Fibroblast of lung (primary cell): ENCODE results near the gene LGI2.

ENCODE experiments used
- EZH2 ChIP-seq: IDR thresholded peaks from 2 replicates; pipeline ENCODE4 v1.5.1; 2012; ENCODE audit warnings: low read length, control low read depth, mild to moderate bottlenecking; ENCODE audit errors: missing control alignments
- TF ChIP-seq, protein P1 (sequence below), 2 donors: IDR thresholded peaks in 1 of 2; conservative IDR thresholded peaks in 1 of 2; 1 replicate in 1 of 2; 2 replicates in 1 of 2; pipeline ENCODE4 v1.5.1; 2011 to 2012; ENCODE audit warnings: low read length in 2 of 2, control low read depth in 1 of 2, inconsistent platforms in 1 of 2, low read depth in 1 of 2, mild to moderate bottlenecking in 1 of 2

DNA sequence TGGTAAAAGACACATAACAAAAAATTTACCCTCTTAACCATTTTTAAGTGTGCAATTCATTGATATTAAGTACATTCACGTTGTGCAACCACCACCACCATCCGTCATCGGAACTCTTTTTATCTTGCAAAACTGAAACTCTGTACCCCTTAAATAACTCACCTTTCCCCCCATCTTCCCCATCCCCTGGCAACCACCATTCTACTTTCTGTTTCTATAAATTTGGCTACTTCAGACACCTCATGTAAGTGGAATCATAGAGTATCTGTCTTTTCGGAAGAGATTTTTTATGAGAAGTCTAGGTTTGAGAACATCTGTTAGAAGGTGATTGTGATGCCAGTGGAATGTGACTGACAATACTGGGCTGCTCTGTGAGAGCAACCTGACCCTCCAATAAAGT, 78.1 kb downstream of the LGI2 start:
- TF ChIP-seq, protein P1, sequence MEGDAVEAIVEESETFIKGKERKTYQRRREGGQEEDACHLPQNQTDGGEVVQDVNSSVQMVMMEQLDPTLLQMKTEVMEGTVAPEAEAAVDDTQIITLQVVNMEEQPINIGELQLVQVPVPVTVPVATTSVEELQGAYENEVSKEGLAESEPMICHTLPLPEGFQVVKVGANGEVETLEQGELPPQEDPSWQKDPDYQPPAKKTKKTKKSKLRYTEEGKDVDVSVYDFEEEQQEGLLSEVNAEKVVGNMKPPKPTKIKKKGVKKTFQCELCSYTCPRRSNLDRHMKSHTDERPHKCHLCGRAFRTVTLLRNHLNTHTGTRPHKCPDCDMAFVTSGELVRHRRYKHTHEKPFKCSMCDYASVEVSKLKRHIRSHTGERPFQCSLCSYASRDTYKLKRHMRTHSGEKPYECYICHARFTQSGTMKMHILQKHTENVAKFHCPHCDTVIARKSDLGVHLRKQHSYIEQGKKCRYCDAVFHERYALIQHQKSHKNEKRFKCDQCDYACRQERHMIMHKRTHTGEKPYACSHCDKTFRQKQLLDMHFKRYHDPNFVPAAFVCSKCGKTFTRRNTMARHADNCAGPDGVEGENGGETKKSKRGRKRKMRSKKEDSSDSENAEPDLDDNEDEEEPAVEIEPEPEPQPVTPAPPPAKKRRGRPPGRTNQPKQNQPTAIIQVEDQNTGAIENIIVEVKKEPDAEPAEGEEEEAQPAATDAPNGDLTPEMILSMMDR (conservative IDR thresholded peaks at IDR 0.05 in 1 of 2, IDR thresholded peaks at IDR 0.05 in 1 of 2; ENCODE audit: low read depth in 1 of 2, low read length in 2 of 2) = no peak
- TF ChIP-seq EZH2 = no peak
